Thoracic aorta (tissue), 2 donors: ENCODE measurements around the gene CNTN2. TPM values are rescaled to one million over a fixed set of nuclear protein-coding genes. Genes with fewer than 3 reads are reported as not detected.

ENCODE experiments used
- ATAC-seq: fragments of 150-250 bp; one replicate; pipeline ENCODE4 v1.8.0; 2017; ENCODE audit warnings: low read depth; ENCODE audit not compliant: insufficient number of reproducible peaks, low FRiP score
- DNase-seq: peaks from one replicate; pipeline ENCODE4 v3.0.0-alpha.2; 2020; ENCODE audit warnings: low spot score
- H3K27ac ChIP-seq, 2 donors: fragments of 200-600 bp; sonication (generic); 1 replicate in 1 of 2; 2 replicates in 1 of 2; pipeline ENCODE4 v1.5.1; 2016; ENCODE audit warnings: mild to moderate bottlenecking in 2 of 2, moderate library complexity in 2 of 2
- H3K27me3 ChIP-seq: fragments of 200-600 bp; sonication (generic); replicated peaks from 2 replicates; pipeline ENCODE4 v1.6.0; 2016; ENCODE audit warnings: mild to moderate bottlenecking; ENCODE audit not compliant: insufficient read depth
- H3K36me3 ChIP-seq: fragments of 200-600 bp; sonication (generic); one replicate; pipeline ENCODE4 v1.5.1; 2016
- H3K4me1 ChIP-seq, 2 donors: fragments of 200-600 bp; sonication (generic); 1 replicate in 1 of 2; 2 replicates in 1 of 2; pipeline versions ENCODE4 v1.5.1 to v1.6.0; 2016; ENCODE audit warnings: low read depth in 2 of 2, mild to moderate bottlenecking in 1 of 2; ENCODE audit not compliant: control insufficient read depth in 1 of 2
- H3K4me3 ChIP-seq: fragments of 200-600 bp; sonication (generic); 2 replicates; pipeline ENCODE4 v1.5.1; 2016; ENCODE audit warnings: mild to moderate bottlenecking
- H3K9me3 ChIP-seq: fragments of 200-600 bp; sonication (generic); 2 replicates; pipeline ENCODE4 v1.5.1; 2016
- CTCF ChIP-seq: fragments of 200-600 bp; sonication (generic); IDR thresholded peaks from one replicate; pipeline ENCODE4 v1.5.1; 2019; ENCODE audit warnings: antibody characterized with exemption
- total RNA-seq, 2 donors: library from RNA; depleted of rRNA; stranded (reverse); fragments of >200 nt; gene quantifications; one replicate each; pipeline versions ENCODE4 v1.1.0 to v1.2.3, GENCODE V29; 2016

CNTN2 gene
- total RNA-seq, 2 donors from 2014 or later = 0.68 to 1.4 TPM

- Histone ChIP-seq H3K9me3 (no peaks in the 10 kb centered on the region), H3K36me3 (no peaks in the 10 kb centered on the region), H3K27me3 (no peaks in the 10 kb centered on the region), H3K4me3 (no peak overlapping the region), H3K27ac (no peak overlapping the region), H3K4me1 (no peaks in the 10 kb centered on the region)
- DNase-seq (no peak), ATAC-seq (no peak)
- no peak for TF ChIP-seq CTCF
Observed at GRCh38 chr1:205028924-205029323, 14.1 kb upstream of the CNTN2 start.

GRCh38 chr1:205030241-205030640 lies 12.8 kb upstream of the CNTN2 start:
- no peak overlapping the region for H3K27ac ChIP-seq
- TF ChIP-seq CTCF = no peak
- H3K36me3 ChIP-seq = no peaks in the 10 kb centered on the region
- H3K4me3 ChIP-seq = no peak overlapping the region
- DNase-seq (no peak), ATAC-seq (no peak)
- no peaks in the 10 kb centered on the region for H3K27me3 ChIP-seq
- H3K9me3 ChIP-seq = no peaks in the 10 kb centered on the region
- H3K4me1 ChIP-seq = no peaks in the 10 kb centered on the region

GRCh38 chr1:205030896-205031295 lies 12.1 kb upstream of the CNTN2 start:
- H3K4me1 ChIP-seq = no peaks in the 10 kb centered on the region
- no peaks in the 10 kb centered on the region for H3K9me3 ChIP-seq
- TF ChIP-seq CTCF = no peak
- no peak overlapping the region for H3K27ac ChIP-seq
- no peak for DNase-seq
- no peaks in the 10 kb centered on the region for H3K27me3 ChIP-seq
- H3K4me3 ChIP-seq = no peak overlapping the region
- H3K36me3 ChIP-seq = no peaks in the 10 kb centered on the region
- no peak for ATAC-seq

- TF ChIP-seq CTCF = no peak
- Histone ChIP-seq H3K36me3 (no peaks in the 10 kb centered on the region), H3K4me1 (no peaks in the 10 kb centered on the region), H3K27ac (no peak overlapping the region), H3K4me3 (no peak overlapping the region), H3K27me3 (no peaks in the 10 kb centered on the region), H3K9me3 (no peaks in the 10 kb centered on the region)
- ATAC-seq (no peak), DNase-seq (no peak)
Observed at GRCh38 chr1:205032508-205032907, 10.5 kb upstream of the CNTN2 start.

DNA sequence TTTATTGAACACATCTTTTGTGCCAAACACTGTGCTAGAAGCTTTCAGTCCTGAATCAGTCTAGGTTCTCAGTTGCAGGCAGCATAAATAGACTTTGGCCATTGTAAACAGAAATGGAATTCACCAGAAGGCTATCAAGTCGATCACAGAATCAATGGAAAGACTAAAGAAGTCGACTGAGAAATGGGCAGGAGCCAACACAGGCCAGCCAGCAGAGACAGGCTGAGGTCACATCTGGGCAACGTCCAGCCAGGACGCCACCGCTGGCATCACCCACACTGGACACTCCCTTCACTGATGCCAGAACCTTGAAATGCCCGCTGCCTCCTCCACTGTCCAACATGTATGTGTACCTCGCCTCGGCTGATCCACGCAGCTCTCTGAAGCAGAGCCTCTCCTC lies 5.5 kb upstream of the CNTN2 start:
- H3K27me3 ChIP-seq = no peaks in the 10 kb centered on the region
- H3K27ac ChIP-seq = no peak overlapping the region
- ATAC-seq (no peak), DNase-seq (no peak)
- TF ChIP-seq CTCF = no peak
- H3K4me3 ChIP-seq = no peak overlapping the region
- no peaks in the 10 kb centered on the region for H3K9me3 ChIP-seq
- H3K4me1 ChIP-seq = no peaks in the 10 kb centered on the region
- H3K36me3 ChIP-seq = no peaks in the 10 kb centered on the region
